SK-N-SH (cell line): ENCODE data around the gene IL10RA.

Experiments
- POLR2AphosphoS5 ChIP-seq: IDR thresholded peaks from 2 replicates; pipeline ENCODE4 v1.6.1; 2012; ENCODE audit warnings: low read depth, low read length
- RAD21 ChIP-seq: IDR thresholded peaks from 2 replicates; pipeline ENCODE4 v1.6.1; 2012; ENCODE audit warnings: mild to moderate bottlenecking, low read length
- TF ChIP-seq, protein P1 (sequence below): IDR thresholded peaks from 2 replicates; pipeline ENCODE4 v1.4.0; 2012; ENCODE audit warnings: low read depth

- TF ChIP-seq POLR2AphosphoS5 (no peak), RAD21 (no peak)
- TF ChIP-seq, protein P1, sequence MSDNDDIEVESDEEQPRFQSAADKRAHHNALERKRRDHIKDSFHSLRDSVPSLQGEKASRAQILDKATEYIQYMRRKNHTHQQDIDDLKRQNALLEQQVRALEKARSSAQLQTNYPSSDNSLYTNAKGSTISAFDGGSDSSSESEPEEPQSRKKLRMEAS = no peak
Measured at GRCh38 chr11:117980720-117981119, 5.5 kb upstream of the IL10RA start.
